ENCODE measurements around the gene EXOC5.

DNA sequence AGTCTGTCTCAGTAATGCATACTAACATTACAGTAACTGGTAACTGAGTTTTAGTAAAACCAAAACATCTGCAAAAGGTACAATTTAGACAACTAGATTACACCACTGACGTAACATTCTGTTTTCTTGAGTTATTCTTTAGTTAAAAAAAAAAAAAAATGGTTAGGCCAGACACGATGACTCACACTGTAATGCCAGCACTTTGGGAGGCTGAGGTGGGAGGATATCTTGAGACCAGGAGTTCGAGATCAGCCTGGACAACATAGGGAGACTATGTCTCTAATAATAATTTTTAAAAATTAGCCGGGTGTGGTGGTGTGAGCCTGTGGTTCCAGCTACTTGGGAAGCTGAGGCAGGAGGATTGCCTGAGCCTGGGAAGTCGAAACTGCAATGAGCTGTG, 34.2 kb upstream of the EXOC5 start:
- TF ChIP-seq, protein P1, sequence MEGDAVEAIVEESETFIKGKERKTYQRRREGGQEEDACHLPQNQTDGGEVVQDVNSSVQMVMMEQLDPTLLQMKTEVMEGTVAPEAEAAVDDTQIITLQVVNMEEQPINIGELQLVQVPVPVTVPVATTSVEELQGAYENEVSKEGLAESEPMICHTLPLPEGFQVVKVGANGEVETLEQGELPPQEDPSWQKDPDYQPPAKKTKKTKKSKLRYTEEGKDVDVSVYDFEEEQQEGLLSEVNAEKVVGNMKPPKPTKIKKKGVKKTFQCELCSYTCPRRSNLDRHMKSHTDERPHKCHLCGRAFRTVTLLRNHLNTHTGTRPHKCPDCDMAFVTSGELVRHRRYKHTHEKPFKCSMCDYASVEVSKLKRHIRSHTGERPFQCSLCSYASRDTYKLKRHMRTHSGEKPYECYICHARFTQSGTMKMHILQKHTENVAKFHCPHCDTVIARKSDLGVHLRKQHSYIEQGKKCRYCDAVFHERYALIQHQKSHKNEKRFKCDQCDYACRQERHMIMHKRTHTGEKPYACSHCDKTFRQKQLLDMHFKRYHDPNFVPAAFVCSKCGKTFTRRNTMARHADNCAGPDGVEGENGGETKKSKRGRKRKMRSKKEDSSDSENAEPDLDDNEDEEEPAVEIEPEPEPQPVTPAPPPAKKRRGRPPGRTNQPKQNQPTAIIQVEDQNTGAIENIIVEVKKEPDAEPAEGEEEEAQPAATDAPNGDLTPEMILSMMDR (IDR thresholded peaks at IDR 0.05), result no peak
- TF ChIP-seq POLR2A (IDR thresholded peaks at IDR 0.05), result no peak
- TF ChIP-seq POLR2AphosphoS5 (IDR thresholded peaks at IDR 0.05), result no peak
- no peak for TF ChIP-seq EP300 (IDR thresholded peaks at IDR 0.05)

Measured in stomach (tissue), 4 donors.